GM18505 (cell line): ENCODE results near the gene PTCD3.

Experiments
- ATAC-seq: cut with Tn5 transposase; IDR thresholded peaks from one replicate; pipeline ENCODE4 v1.9.1; 2021; ENCODE audit not compliant: unreplicated experiment
- POLR2A ChIP-seq: IDR thresholded peaks from 4 replicates; pipeline ENCODE4 v1.6.1; 2011; ENCODE audit warnings: borderline replicate concordance; ENCODE audit not compliant: insufficient read depth, insufficient read length; ENCODE audit errors: extremely low read depth

Gene PTCD3

GRCh38 chr2:86105252-86105968 is 625 bp upstream of the PTCD3 start, which contains the start of gene POLR1A:
Gene POLR1A, minus strand, starts transcription at chr2:86105886. Its CDS starts 110 bp downstream, at chr2:86105776.
- TF ChIP-seq POLR2A, result peak; percentile 45
- peak; percentile 61 for ATAC-seq

- no peak for ATAC-seq
- TF ChIP-seq POLR2A, result no peak
These were observed 996 bp downstream of the PTCD3 start for GRCh38 chr2:86107031-86107430.

GRCh38 chr2:86118130-86118529 is 12.1 kb downstream of the PTCD3 start:
- ATAC-seq, result no peak
- no peak for TF ChIP-seq POLR2A

- TF ChIP-seq POLR2A, result no peak
- no peak for ATAC-seq
These were observed 17.4 kb downstream of the PTCD3 start for GRCh38 chr2:86123328-86123925.

GRCh38 chr2:86124683-86125082 is 18.6 kb downstream of the PTCD3 start:
- no peak for ATAC-seq
- no peak for TF ChIP-seq POLR2A

GRCh38 chr2:86134709-86135108 is 28.7 kb downstream of the PTCD3 start:
- ATAC-seq, result no peak
- TF ChIP-seq POLR2A, result no peak

- no peak for TF ChIP-seq POLR2A
- no peak for ATAC-seq
These were observed 29.6 kb downstream of the PTCD3 start for GRCh38 chr2:86135653-86136052.

GRCh38 chr2:86136141-86136540 is 30.1 kb downstream of the PTCD3 start:
- no peak for ATAC-seq
- TF ChIP-seq POLR2A, result no peak

- no peak for TF ChIP-seq POLR2A
- ATAC-seq, result no peak
These were observed 32.9 kb downstream of the PTCD3 start for GRCh38 chr2:86138736-86139625.

GRCh38 chr2:86139981-86140380 is 33.9 kb downstream of the PTCD3 start:
- TF ChIP-seq POLR2A, result no peak
- no peak for ATAC-seq

GRCh38 chr2:86140969-86141392 is 34.9 kb downstream of the PTCD3 start:
- no peak for TF ChIP-seq POLR2A
- no peak for ATAC-seq

GRCh38 chr2:86142436-86143257 is 36.6 kb downstream of the PTCD3 start:
- ATAC-seq, result no peak
- TF ChIP-seq POLR2A, result no peak

GRCh38 chr2:86143307-86143706 is 37.3 kb downstream of the PTCD3 start:
- TF ChIP-seq POLR2A, result no peak
- ATAC-seq, result no peak
